ENCODE results near the gene SLC4A1.

The SLC4A1 gene

GRCh38 chr17:44279346-44279665 lies 11.4 kb upstream of the SLC4A1 start:
- Histone ChIP-seq H3K4me2 (peak overlapping the region; percentile 75 to 97 (median 90)), H3K36me3 (no peaks in the 10 kb centered on the region), H3K4me3 (peak overlapping the region in 3 of 10 experiments; percentile 14 to 56 (median 19); a peak in 3 of 20 replicates), H3K27me3 (no peaks in the 10 kb centered on the region), H3K4me1 (peaks cover 25 to 37% (median 30%) of the 10 kb centered on the region in 10 experiments), H4K20me1 (no peaks in the 10 kb centered on the region; a peak in 1 of 22 replicates), H3K9me3 (replicated peaks in 1 of 11) (no peaks in the 10 kb centered on the region), H3K9ac (peak overlapping the region in 7 of 11 experiments; percentile 20 to 54 (median 50); a peak in 11 of 22 replicates), H3K27ac (peak overlapping the region in 8 of 11 experiments; percentile 59 to 73 (median 65); a peak in 16 of 22 replicates)
- no peak for TF ChIP-seq Cebpa-rat (IDR thresholded peaks at IDR 0.05)

- Histone ChIP-seq H3K9me3 (replicated peaks in 1 of 11) (no peaks in the 10 kb centered on the region), H4K20me1 (no peaks in the 10 kb centered on the region; a peak in 1 of 22 replicates), H3K27me3 (no peaks in the 10 kb centered on the region), H3K4me1 (peaks cover 38 to 45% (median 41%) of the 10 kb centered on the region in 10 experiments), H3K4me3 (no peak overlapping the region), H3K36me3 (no peaks in the 10 kb centered on the region), H3K27ac (no peak overlapping the region), H3K4me2 (peak overlapping the region in 3 of 11 experiments; percentile 82 to 97 (median 83); a peak in 6 of 22 replicates), H3K9ac (no peak overlapping the region)
- TF ChIP-seq Cebpa-rat (IDR thresholded peaks at IDR 0.05) = no peak
Measured at GRCh38 chr17:44277976-44278375, 10.0 kb upstream of the SLC4A1 start.

GRCh38 chr17:44273607-44274006 lies 5.7 kb upstream of the SLC4A1 start:
- Histone ChIP-seq H3K4me1 (peaks cover 44 to 62% (median 59%) of the 10 kb centered on the region in 10 experiments), H3K9ac (no peak overlapping the region), H3K36me3 (no peaks in the 10 kb centered on the region), H4K20me1 (no peaks in the 10 kb centered on the region; a peak in 1 of 22 replicates), H3K9me3 (replicated peaks in 1 of 11) (no peaks in the 10 kb centered on the region), H3K27ac (no peak overlapping the region), H3K27me3 (peaks cover 0 to 4% (median 0%) of the 10 kb centered on the region in 11 experiments; a peak in 1 of 22 replicates), H3K4me2 (peak overlapping the region; percentile 18 to 98 (median 85); a peak in 20 of 22 replicates), H3K4me3 (no peak overlapping the region)
- no peak for TF ChIP-seq Cebpa-rat (IDR thresholded peaks at IDR 0.05)

DNA sequence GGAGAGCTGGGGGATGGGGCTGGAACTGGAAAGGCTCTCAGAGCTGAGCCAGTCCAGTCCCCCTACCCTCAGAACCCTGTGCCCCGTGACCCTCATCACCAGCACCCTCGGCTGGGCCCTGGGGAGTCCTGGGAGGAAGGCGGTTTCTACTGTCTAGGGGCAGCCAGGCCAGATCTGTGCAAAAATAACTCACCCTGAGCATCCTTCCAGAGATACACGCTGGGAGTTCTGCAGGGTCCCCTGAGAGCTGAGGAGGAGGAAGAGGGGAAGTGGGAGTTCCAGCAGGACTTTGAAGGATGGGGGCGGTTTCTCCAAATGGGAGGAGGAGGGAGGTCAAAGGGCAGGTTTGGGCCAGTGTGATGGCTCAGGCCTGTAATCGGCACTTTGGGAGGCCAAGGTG lies 5.0 kb upstream of the SLC4A1 start:
- Histone ChIP-seq H3K27ac (0 out of 22 replicates have a peak overlapping the region, but pooled peaks of 1 of the 11 experiments have one; percentile 2), H3K9ac (peak overlapping the region in 3 of 11 experiments; percentile 8 to 32 (median 31); a peak in 3 of 22 replicates), H3K9me3 (replicated peaks in 1 of 11) (no peaks in the 10 kb centered on the region), H3K4me3 (peak overlapping the region in 1 of 10 experiments; percentile 29; a peak in 1 of 20 replicates), H3K36me3 (no peaks in the 10 kb centered on the region), H3K4me2 (peak overlapping the region; percentile 69 to 98 (median 85)), H3K27me3 (peaks cover 0 to 4% (median 0%) of the 10 kb centered on the region in 11 experiments; a peak in 1 of 22 replicates), H3K4me1 (peaks cover 38 to 63% (median 54%) of the 10 kb centered on the region in 10 experiments), H4K20me1 (no peaks in the 10 kb centered on the region; a peak in 1 of 22 replicates)
- no peak for TF ChIP-seq Cebpa-rat (IDR thresholded peaks at IDR 0.05)

DNA sequence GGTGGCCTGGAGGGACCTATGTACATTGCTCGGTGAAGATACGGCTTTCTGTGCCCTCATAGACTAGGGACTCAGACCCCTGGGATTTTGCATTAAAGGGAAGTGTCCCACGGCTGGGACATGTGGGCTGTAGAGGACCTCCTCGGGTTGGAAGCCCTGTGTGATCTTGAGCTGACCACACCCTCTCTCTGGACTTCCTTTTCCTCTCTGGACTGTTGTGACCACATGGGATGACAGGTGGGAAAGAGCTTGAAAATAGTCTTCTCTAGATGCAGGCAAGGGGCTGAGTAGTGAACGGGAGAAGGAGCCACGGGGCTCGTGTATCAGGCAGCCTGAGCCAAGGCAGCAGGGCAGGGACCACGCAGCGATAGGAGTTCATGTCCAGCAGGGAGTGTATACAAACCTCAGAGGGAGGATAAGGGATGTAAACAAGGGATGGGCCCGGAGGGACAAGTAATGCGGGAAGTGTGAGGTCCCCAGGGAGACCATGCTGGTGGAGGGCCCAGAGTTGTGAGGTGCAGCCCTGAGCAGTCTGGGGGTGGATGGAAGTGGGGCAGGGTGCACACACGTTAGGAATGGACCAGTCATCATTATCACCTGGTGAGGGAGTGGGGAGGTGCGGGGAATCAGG lies 4.5 kb upstream of the SLC4A1 start:
- no peak for TF ChIP-seq Cebpa-rat (IDR thresholded peaks at IDR 0.05)
- Histone ChIP-seq H3K4me2 (peak overlapping the region; percentile 69 to 98 (median 85)), H3K27me3 (peaks cover 0 to 4% (median 0%) of the 10 kb centered on the region in 11 experiments; a peak in 1 of 22 replicates), H3K27ac (0 out of 22 replicates have a peak overlapping the region, but pooled peaks of 1 of the 11 experiments have one; percentile 2), H3K9ac (peak overlapping the region in 3 of 11 experiments; percentile 8 to 32 (median 31); a peak in 3 of 22 replicates), H3K4me3 (peak overlapping the region in 1 of 10 experiments; percentile 29; a peak in 2 of 20 replicates), H4K20me1 (no peaks in the 10 kb centered on the region; a peak in 1 of 22 replicates), H3K4me1 (peaks cover 36 to 63% (median 54%) of the 10 kb centered on the region in 10 experiments), H3K9me3 (replicated peaks in 1 of 11) (no peaks in the 10 kb centered on the region), H3K36me3 (no peaks in the 10 kb centered on the region)

DNA sequence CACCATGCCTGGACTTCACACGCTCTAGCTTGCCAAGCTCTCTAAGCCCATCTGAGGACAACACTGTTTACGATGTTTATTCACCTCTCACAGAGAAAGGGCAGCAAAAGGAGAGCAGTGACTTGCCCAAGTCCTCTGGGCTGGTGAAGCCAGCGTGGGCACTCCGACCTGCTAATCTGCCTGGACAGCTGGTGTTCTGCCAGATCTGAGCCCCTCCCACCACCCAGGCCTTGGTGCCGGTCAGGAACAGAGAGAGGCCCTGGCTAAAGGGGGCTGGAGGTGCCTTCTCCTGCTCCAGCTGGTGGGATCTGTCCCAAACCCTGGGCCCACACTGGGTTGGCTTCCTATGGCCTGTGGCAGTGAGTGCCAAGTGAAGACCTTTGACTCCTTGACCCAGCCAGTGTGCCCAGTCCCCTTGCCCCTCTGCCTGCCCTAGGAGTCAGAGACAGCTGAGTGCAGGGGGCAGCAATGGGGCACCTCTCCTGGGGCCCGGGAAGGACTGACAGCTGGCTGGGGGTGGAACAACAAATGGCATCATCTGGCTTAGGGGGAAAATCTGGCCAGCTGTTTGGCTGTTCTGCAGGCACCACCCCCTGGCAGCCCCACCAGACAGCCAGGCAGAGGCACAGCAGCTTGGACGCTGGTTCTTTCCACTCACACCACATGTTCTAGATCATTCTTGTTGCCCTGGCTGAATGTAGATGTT lies 1.8 kb upstream of the SLC4A1 start:
- TF ChIP-seq Cebpa-rat (IDR thresholded peaks at IDR 0.05) = no peak
- Histone ChIP-seq H3K4me3 (no peak overlapping the region), H3K9me3 (replicated peaks in 1 of 11) (no peaks in the 10 kb centered on the region), H3K27ac (no peak overlapping the region), H3K36me3 (no peaks in the 10 kb centered on the region), H3K27me3 (peaks cover 0 to 4% (median 0%) of the 10 kb centered on the region in 11 experiments; a peak in 1 of 22 replicates), H4K20me1 (no peaks in the 10 kb centered on the region; a peak in 1 of 22 replicates), H3K9ac (no peak overlapping the region), H3K4me2 (peak overlapping the region; percentile 6 to 98 (median 85); a peak in 18 of 22 replicates), H3K4me1 (peaks cover 37 to 81% (median 69%) of the 10 kb centered on the region in 10 experiments)

DNA sequence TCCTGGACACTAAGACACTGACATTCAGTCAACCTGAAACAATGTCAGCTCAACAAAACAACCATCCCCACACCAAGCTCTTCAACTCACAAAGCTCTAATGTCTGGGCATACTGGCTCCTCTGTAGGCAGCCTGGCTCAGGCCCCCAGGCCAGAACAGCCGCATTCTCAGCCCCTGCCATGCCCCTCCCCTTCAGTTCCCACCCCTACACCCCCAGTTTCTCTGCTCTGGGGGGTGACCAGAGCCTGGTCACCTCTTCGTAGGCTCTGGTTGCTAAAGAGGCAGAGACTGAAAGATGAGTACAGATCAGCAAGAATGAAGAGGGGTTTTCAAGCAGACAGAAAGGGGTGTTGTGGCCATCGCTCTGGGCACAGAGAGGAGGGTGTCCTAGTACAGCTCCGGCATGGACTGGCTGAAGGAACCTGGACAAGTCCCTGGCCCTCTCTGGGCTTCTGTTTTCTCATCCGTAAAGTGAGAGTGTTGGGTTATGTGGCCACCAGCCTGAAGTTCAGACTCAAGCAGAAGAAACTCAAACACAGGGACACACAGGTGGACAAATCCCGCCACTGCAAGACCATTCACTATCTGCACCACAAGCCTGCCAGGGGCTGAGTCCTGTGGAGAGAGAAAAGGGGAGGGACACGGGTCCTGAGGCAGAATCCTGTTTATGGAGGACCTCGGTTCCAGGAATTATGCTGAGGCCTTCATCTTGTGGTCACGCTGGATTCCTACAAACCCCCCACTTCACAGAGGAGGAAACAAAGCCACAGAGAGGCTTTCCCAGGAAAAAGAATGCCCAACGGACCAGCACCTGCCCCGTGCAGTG lies 987 bp upstream of the SLC4A1 start:
- Histone ChIP-seq H3K27ac (no peak overlapping the region), H3K4me2 (peak overlapping the region; percentile 6 to 98 (median 85); a peak in 15 of 22 replicates), H3K9me3 (replicated peaks in 1 of 11) (no peaks in the 10 kb centered on the region), H3K27me3 (peaks cover 0 to 4% (median 0%) of the 10 kb centered on the region in 11 experiments; a peak in 1 of 22 replicates), H4K20me1 (no peaks in the 10 kb centered on the region; a peak in 1 of 22 replicates), H3K4me3 (no peak overlapping the region), H3K9ac (no peak overlapping the region), H3K36me3 (no peaks in the 10 kb centered on the region), H3K4me1 (peaks cover 37 to 82% (median 67%) of the 10 kb centered on the region in 10 experiments)
- no peak for TF ChIP-seq Cebpa-rat (IDR thresholded peaks at IDR 0.05)

GRCh38 chr17:44267165-44267455 lies 825 bp downstream of the SLC4A1 start:
- H3K27me3 ChIP-seq = peaks cover 0 to 4% (median 0%) of the 10 kb centered on the region in 11 experiments; a peak in 1 of 22 replicates
- H3K4me2 ChIP-seq = no peak overlapping the region
- H3K9ac ChIP-seq = no peak overlapping the region
- no peaks in the 10 kb centered on the region; a peak in 1 of 22 replicates for H4K20me1 ChIP-seq
- H3K4me3 ChIP-seq = no peak overlapping the region
- no peaks in the 10 kb centered on the region for H3K36me3 ChIP-seq
- TF ChIP-seq Cebpa-rat (IDR thresholded peaks at IDR 0.05) = no peak
- H3K9me3 ChIP-seq (replicated peaks in 1 of 11) = no peaks in the 10 kb centered on the region
- no peak overlapping the region for H3K27ac ChIP-seq
- peaks cover 21 to 71% (median 54%) of the 10 kb centered on the region in 10 experiments for H3K4me1 ChIP-seq
